IMR-90 (cell line): ENCODE measurements around the gene AGPAT3.

Experiments used
- MAFK ChIP-seq: IDR thresholded peaks from 2 replicates; pipeline ENCODE4 v1.6.1; 2012; ENCODE audit warnings: low read depth, low read length, improper control_type of control experiment
- POLR2A ChIP-seq: IDR thresholded peaks from 2 replicates; pipeline ENCODE4 v1.6.1; 2012; ENCODE audit warnings: mild to moderate bottlenecking, low read depth, low read length
- RFX5 ChIP-seq: IDR thresholded peaks from 2 replicates; pipeline ENCODE4 v1.8.0; 2012; ENCODE audit warnings: low read depth, mild to moderate bottlenecking, low read length, moderate library complexity

DNA sequence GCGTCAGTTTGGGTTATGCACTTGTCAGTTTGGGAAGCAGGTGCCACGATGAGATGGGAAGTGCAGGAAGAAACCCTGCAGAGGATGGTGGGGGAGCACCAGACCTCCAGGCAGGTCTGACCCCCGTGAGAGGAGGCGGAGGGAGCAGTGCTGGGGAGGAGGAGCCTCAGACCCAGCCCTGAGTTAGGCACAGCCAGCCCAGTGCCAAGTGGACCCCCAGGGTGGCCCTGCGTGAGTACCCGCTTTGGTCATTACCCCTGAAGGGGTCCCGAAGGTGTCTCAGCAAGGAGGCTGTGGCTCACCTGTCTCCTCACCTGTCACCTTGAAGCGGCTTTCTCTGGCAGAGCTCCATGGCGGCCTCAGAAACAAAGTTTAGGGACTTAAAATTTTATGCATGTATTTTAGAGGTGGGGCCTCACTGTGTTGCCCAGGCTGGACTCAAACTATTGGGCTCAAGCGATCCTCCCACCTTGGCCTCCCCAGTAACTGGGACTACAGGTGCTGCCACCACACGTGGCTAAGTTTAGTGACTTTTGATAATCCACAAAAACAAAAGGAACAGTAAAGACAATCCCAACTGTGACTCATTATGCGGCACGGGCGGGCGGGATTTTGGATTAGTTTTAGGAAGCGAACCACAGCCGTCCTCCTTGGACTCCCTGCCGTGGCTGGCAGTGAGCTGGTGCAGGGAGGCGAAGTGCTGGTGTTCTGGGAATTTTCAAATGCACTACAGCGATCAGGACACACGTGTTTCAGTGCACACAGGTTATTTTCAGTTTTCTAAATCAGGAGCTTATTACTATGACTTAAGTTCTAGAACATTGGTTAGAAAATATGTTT, 4.7 kb downstream of the AGPAT3 start:
- TF ChIP-seq POLR2A, result no peak
- no peak for TF ChIP-seq MAFK
- TF ChIP-seq RFX5, result no peak
